GM12872 (cell line): Measurements from ENCODE around the gene C11orf65.

Experiments
- CTCF ChIP-seq: IDR thresholded peaks from 3 replicates; pipeline ENCODE4 v1.5.1; 2011; ENCODE audit warnings: low read depth, mild to moderate bottlenecking, low read length, moderate library complexity; ENCODE audit not compliant: insufficient read depth

Gene C11orf65

GRCh38 chr11:108491936-108492335 lies 24.6 kb upstream of the C11orf65 start:
- TF ChIP-seq CTCF, result no peak

GRCh38 chr11:108486828-108487227 lies 19.5 kb upstream of the C11orf65 start:
- TF ChIP-seq CTCF, result no peak

GRCh38 chr11:108486331-108486730 lies 19.0 kb upstream of the C11orf65 start:
- no peak for TF ChIP-seq CTCF

- no peak for TF ChIP-seq CTCF
Measured at GRCh38 chr11:108483163-108483562, 15.8 kb upstream of the C11orf65 start.

GRCh38 chr11:108474664-108475463 lies 7.5 kb upstream of the C11orf65 start:
- TF ChIP-seq CTCF, result no peak

- TF ChIP-seq CTCF, result no peak
Measured at GRCh38 chr11:108472681-108473080, 5.4 kb upstream of the C11orf65 start.

- no peak for TF ChIP-seq CTCF
Measured at GRCh38 chr11:108468478-108468864, 1.1 kb upstream of the C11orf65 start.
